Hepatocyte (in vitro differentiated cells): ENCODE data around the gene HTR4. TPM values are rescaled to one million over a fixed set of nuclear protein-coding genes. Genes with fewer than 3 reads are reported as not detected.

Experiments
- DNase-seq: peaks from one replicate; pipeline ENCODE4 v3.0.0-alpha.2; 2016; ENCODE audit warnings: low spot score
- H2AFZ ChIP-seq: fragments of 200-600 bp; sonication (generic); 2 replicates; pipeline ENCODE4 v1.6.0; 2016; ENCODE audit warnings: antibody characterized with exemption, mild to moderate bottlenecking
- H3K27ac ChIP-seq: fragments of 200-600 bp; sonication (generic); 2 replicates; pipeline ENCODE4 v1.5.1; 2016; ENCODE audit warnings: mild to moderate bottlenecking
- H3K27me3 ChIP-seq: fragments of 200-600 bp; sonication (generic); 2 replicates; pipeline ENCODE4 v1.6.1; 2016
- H3K36me3 ChIP-seq: fragments of 200-600 bp; sonication (generic); replicated peaks from 2 replicates; pipeline ENCODE4 v1.5.1; 2016; ENCODE audit warnings: low read depth; ENCODE audit not compliant: insufficient read depth
- H3K4me1 ChIP-seq: fragments of 200-600 bp; sonication (generic); 2 replicates; pipeline ENCODE4 v1.5.1; 2016; ENCODE audit warnings: mild to moderate bottlenecking, moderate library complexity; ENCODE audit not compliant: insufficient read depth
- H3K4me2 ChIP-seq: fragments of 200-600 bp; sonication (generic); 2 replicates; pipeline ENCODE4 v1.6.0; 2016
- H3K4me3 ChIP-seq: fragments of 200-600 bp; sonication (generic); 2 replicates; pipeline ENCODE4 v1.5.1; 2016; ENCODE audit warnings: mild to moderate bottlenecking
- H3K79me2 ChIP-seq: fragments of 200-600 bp; sonication (generic); 2 replicates; pipeline ENCODE4 v1.6.0; 2017; ENCODE audit warnings: mild to moderate bottlenecking
- H3K9me2 ChIP-seq: fragments of 200-600 bp; sonication (generic); replicated peaks from 2 replicates; pipeline ENCODE4 v1.6.0; 2017; ENCODE audit warnings: mild to moderate bottlenecking; ENCODE audit not compliant: insufficient read depth
- H3K9me3 ChIP-seq: fragments of 200-600 bp; sonication (generic); 2 replicates; pipeline ENCODE4 v1.5.1; 2016; ENCODE audit warnings: low read depth, mild to moderate bottlenecking
- H4K20me1 ChIP-seq: fragments of 200-600 bp; sonication (generic); 2 replicates; pipeline ENCODE4 v1.6.0; 2016; ENCODE audit warnings: mild to moderate bottlenecking; ENCODE audit not compliant: insufficient read depth, poor library complexity, severe bottlenecking
- EZH2 ChIP-seq: fragments of 200-600 bp; sonication (generic); IDR thresholded peaks from 2 replicates; pipeline ENCODE4 v1.6.1; 2016; ENCODE audit warnings: antibody characterized with exemption, mild to moderate bottlenecking, borderline replicate concordance
- EZH2phosphoT487 ChIP-seq: fragments of 200-600 bp; sonication (generic); IDR thresholded peaks from one replicate; pipeline ENCODE4 v1.6.1; 2018; ENCODE audit warnings: antibody characterized with exemption, mild to moderate bottlenecking, low read depth, moderate library complexity; ENCODE audit not compliant: unreplicated experiment, severe bottlenecking
- WGBS: methylation state at CpG from one replicate; pipeline ENCODE4 v1.1.6; 2016; ENCODE audit warnings: low lambda C conversion rate; ENCODE audit errors: missing lambda C conversion rate; 5-methylcytosine and 5-hydroxymethylcytosine counted together
- polyA plus RNA-seq: library from polyadenylated mRNA; unstranded; fragments of >200 nt; fragmentation: Nextera tagmentation; extraction: Ambion mirVana; gene quantifications from 2 replicates; pipeline ENCODE4 v1.2.1, GENCODE V29; 2016
- total RNA-seq: library from RNA; depleted of rRNA; stranded (reverse); fragments of >200 nt; gene quantifications from 2 replicates; pipeline ENCODE4 v1.2.3, GENCODE V29; 2014
- TF ChIP-seq, protein P1 (sequence below): fragments of 200-600 bp; sonication (generic); IDR thresholded peaks from 2 replicates; pipeline ENCODE4 v1.5.1; 2016; ENCODE audit warnings: antibody characterized with exemption, mild to moderate bottlenecking; ENCODE audit not compliant: poor library complexity

HTR4 gene
- total and polyA plus RNA-seq, 2 experiments from 2014 or later, result 0.29 to 2.3 TPM

DNA sequence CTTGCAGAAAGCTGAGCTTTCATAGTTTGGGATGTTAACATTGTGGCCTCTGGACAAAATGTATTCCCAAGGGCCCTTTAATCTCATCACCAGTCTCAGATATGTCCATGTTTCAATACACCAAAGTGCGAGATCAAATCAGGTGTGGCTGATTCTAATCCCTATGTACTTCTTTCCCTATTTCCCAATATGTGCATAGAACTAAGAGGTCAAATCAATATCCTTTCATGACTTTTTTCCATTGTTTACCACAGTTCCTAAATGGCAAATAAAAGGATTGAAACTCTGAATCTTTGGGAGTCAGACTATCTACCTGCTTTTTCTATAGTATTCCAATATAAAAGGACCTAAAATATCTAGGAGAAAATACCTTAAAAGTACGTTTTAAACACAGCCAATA, 165.6 kb downstream of the HTR4 start:
- H3K79me2 ChIP-seq, result no peaks in the 10 kb centered on the region
- 61% methylated on average over 2 of the region's 2 CpGs for WGBS
- H3K36me3 ChIP-seq, result no peaks in the 10 kb centered on the region
- H3K9me3 ChIP-seq, result no peaks in the 10 kb centered on the region
- no peak overlapping the region for H3K4me3 ChIP-seq
- peaks cover 9% of the 10 kb centered on the region for H3K27me3 ChIP-seq
- H4K20me1 ChIP-seq, result no peaks in the 10 kb centered on the region
- TF ChIP-seq EZH2 (no peak), EZH2phosphoT487 (no peak)
- TF ChIP-seq, protein P1, sequence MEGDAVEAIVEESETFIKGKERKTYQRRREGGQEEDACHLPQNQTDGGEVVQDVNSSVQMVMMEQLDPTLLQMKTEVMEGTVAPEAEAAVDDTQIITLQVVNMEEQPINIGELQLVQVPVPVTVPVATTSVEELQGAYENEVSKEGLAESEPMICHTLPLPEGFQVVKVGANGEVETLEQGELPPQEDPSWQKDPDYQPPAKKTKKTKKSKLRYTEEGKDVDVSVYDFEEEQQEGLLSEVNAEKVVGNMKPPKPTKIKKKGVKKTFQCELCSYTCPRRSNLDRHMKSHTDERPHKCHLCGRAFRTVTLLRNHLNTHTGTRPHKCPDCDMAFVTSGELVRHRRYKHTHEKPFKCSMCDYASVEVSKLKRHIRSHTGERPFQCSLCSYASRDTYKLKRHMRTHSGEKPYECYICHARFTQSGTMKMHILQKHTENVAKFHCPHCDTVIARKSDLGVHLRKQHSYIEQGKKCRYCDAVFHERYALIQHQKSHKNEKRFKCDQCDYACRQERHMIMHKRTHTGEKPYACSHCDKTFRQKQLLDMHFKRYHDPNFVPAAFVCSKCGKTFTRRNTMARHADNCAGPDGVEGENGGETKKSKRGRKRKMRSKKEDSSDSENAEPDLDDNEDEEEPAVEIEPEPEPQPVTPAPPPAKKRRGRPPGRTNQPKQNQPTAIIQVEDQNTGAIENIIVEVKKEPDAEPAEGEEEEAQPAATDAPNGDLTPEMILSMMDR, result no peak
- DNase-seq, result no peak
- peaks cover 11% of the 10 kb centered on the region for H3K4me1 ChIP-seq
- H2AFZ ChIP-seq, result no peak overlapping the region
- no peak overlapping the region for H3K27ac ChIP-seq
- no peak overlapping the region for H3K4me2 ChIP-seq
- no peaks in the 10 kb centered on the region for H3K9me2 ChIP-seq

DNA sequence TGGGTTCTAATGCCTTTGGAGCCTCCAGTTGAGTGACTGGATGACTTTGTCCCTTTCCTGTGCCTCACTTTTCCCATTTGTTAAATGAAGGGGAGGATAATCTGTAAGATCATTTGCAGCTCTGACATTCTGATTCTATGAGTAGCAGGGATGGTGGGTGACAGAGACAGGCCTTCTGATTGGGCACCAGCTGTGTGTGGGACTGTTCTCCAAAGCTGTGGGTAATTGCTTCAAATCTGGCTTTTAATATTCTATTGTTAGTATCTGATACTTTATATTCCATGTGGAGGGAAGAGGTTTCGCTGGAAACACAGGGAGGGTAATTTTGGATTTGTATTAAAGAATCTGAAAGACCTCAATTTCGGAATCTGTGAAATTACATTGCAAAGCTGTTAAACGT, 167.9 kb downstream of the HTR4 start:
- H3K79me2 ChIP-seq, result no peaks in the 10 kb centered on the region
- DNase-seq, result no peak
- no peak overlapping the region for H3K4me2 ChIP-seq
- TF ChIP-seq, protein P1, result no peak
- TF ChIP-seq EZH2 (no peak), EZH2phosphoT487 (no peak)
- 85% methylated on average over 3 of the region's 3 CpGs for WGBS
- H3K4me1 ChIP-seq, result peaks cover 4% of the 10 kb centered on the region
- no peaks in the 10 kb centered on the region for H3K36me3 ChIP-seq
- no peak overlapping the region for H2AFZ ChIP-seq
- no peak overlapping the region for H3K27ac ChIP-seq
- peaks cover 9% of the 10 kb centered on the region for H3K27me3 ChIP-seq
- H3K4me3 ChIP-seq, result no peak overlapping the region
- no peaks in the 10 kb centered on the region for H4K20me1 ChIP-seq
- H3K9me2 ChIP-seq, result no peaks in the 10 kb centered on the region
- H3K9me3 ChIP-seq, result no peaks in the 10 kb centered on the region

DNA sequence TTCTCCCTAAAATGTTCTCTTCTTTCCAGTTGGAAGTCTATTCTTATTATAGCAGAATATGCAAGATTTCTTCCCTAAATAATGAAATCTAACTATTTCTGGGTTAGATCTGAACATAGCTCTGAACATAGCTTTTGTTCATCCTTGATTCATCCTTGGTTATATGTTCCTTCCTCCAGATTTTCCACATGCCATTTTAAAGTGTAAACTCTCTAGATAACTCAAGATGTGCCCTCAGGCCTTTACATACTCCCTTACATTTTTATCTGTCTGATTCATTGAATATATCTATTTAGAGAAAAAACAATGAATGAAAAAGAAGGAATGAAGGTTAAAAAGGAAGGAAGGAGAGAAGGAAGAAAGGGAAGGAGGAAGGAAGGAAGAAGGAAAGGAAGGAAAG, 169.7 kb downstream of the HTR4 start:
- DNase-seq, result no peak
- no peak overlapping the region for H3K4me2 ChIP-seq
- no peak overlapping the region for H2AFZ ChIP-seq
- no peaks in the 10 kb centered on the region for H3K9me3 ChIP-seq
- H3K4me1 ChIP-seq, result no peaks in the 10 kb centered on the region
- no peaks in the 10 kb centered on the region for H3K79me2 ChIP-seq
- H3K36me3 ChIP-seq, result no peaks in the 10 kb centered on the region
- no peak overlapping the region for H3K4me3 ChIP-seq
- no peak for TF ChIP-seq EZH2phosphoT487
- TF ChIP-seq, protein P1, result no peak
- no peak for TF ChIP-seq EZH2
- H3K27ac ChIP-seq, result no peak overlapping the region
- H3K9me2 ChIP-seq, result no peaks in the 10 kb centered on the region
- H4K20me1 ChIP-seq, result no peaks in the 10 kb centered on the region
- peaks cover 9% of the 10 kb centered on the region for H3K27me3 ChIP-seq

DNA sequence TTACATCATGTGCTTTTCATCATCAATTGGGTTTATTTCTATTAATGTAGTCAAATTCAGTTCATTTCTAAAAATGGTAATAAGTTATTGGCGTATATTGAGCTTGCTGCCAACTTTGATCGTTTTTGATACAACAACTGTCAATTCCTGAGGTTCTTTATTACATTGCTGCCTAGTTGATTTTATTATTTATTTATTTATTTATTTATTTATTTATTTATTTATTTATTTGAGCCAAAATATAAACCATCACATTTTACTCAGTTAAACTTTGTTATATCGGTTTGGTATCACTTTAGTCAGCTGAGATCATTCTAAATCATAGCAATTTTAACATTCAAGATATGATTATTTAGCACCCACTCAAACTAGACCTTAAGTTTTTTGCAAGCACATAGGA, 170.6 kb downstream of the HTR4 start:
- Histone ChIP-seq H3K27ac (no peak overlapping the region), H2AFZ (no peak overlapping the region), H3K4me3 (no peak overlapping the region), H3K9me2 (no peaks in the 10 kb centered on the region), H3K27me3 (peaks cover 9% of the 10 kb centered on the region), H3K36me3 (no peaks in the 10 kb centered on the region), H4K20me1 (no peaks in the 10 kb centered on the region), H3K4me1 (no peaks in the 10 kb centered on the region), H3K9me3 (no peaks in the 10 kb centered on the region), H3K79me2 (no peaks in the 10 kb centered on the region), H3K4me2 (no peak overlapping the region)
- 95% methylated on average over 3 of the region's 3 CpGs for WGBS
- TF ChIP-seq, protein P1, result no peak
- no peak for TF ChIP-seq EZH2
- TF ChIP-seq EZH2phosphoT487, result no peak
- no peak for DNase-seq
